ENCODE results near the gene RPS2. TPM values are rescaled to one million over a fixed set of nuclear protein-coding genes. Genes with fewer than 3 reads are reported as not detected.
A peak's percentile ranks its signal among the peaks of the same experiment; 100 is the strongest.

Gene RPS2
- total and polyA plus RNA-seq, 2 of the 8 experiments (the other 6 are each of a cell fraction or from before 2014, with no cell fraction given): 4,042 to 16,783 TPM

- no peak overlapping the region for H2AFZ ChIP-seq (ENCODE audit: low read length)
- ChIA-PET POLR2A (ENCODE audit: partially characterized antibody) (interaction anchor here (0.8 to 11.7 kb wide), 7 partner anchors 9 to 49 kb away, joined by 3 to 336 read pairs (median 3); partner anchors contain the start of genes GFER, NDUFB10, RNF151 and RPL3L), CTCF (ENCODE audit: partially characterized antibody) (interaction anchor here (0.6 to 6.3 kb wide), 19 partner anchors 10 to 812 kb away, joined by 3 to 62 read pairs (median 5); partner anchors contain the start of genes MEIOB and RPL3L)
- peaks cover 6% of the 10 kb centered on the region; the same call in 1 of the 2 replicates for H3K23me2 ChIP-seq (ENCODE audit: low read depth, low read length)
- H3K4ac ChIP-seq (replicated peaks; ENCODE audit: insufficient read length, low read depth, low read length): no peak overlapping the region
- H3K79me2 ChIP-seq (ENCODE audit: control insufficient read depth in 1 of 2, insufficient read depth in 2 of 2, low read length in 2 of 2): no peaks in the 10 kb centered on the region
- no peaks in the 10 kb centered on the region for H3K79me1 ChIP-seq (ENCODE audit: low read depth, low read length)
- peak overlapping the region; percentile 36 for H4K8ac ChIP-seq (ENCODE audit: extremely low read depth, insufficient read depth, low read length)
- no peak overlapping the region; a peak in 1 of 8 replicates for H3K4me3 ChIP-seq (ENCODE audit: extremely low read depth in 1 of 4, insufficient read depth in 2 of 4, low read depth in 3 of 4, low read length in 4 of 4)
- H2BK20ac ChIP-seq (ENCODE audit: low read length): no peak overlapping the region
- DNase-seq (ENCODE audit: low read depth in 1 of 2, low spot score in 2 of 2): no peak
- peaks cover 4 to 12% (median 8%) of the 10 kb centered on the region in 4 experiments; a peak in 5 of 8 replicates for H3K36me3 ChIP-seq (ENCODE audit: control insufficient read depth in 2 of 4, insufficient read depth in 4 of 4, low read length in 3 of 4)
- no peak overlapping the region for H2BK12ac ChIP-seq (ENCODE audit: low read depth, low read length)
- H3K9ac ChIP-seq (replicated peaks in 1 of 4; ENCODE audit: extremely low read depth in 1 of 4, low read depth in 3 of 4, low read length in 3 of 4): no peak overlapping the region
- no peak overlapping the region for H2BK120ac ChIP-seq (replicated peaks; ENCODE audit: low read depth, low read length)
- no peak overlapping the region for H3K23ac ChIP-seq (ENCODE audit: insufficient read length)
- 84% methylated on average over 28 of the region's 30 CpGs; no CpG with 5 or more reads in 1 of the 2 experiments for WGBS, 2 experiments (ENCODE audit: extremely low coverage in 1 of 2, insufficient coverage in 1 of 2, insufficient read length in 1 of 2, insufficient replicate concordance in 2 of 2, low coverage in 1 of 2, low lambda C conversion rate in 2 of 2, missing lambda C conversion rate in 1 of 2)
- H3K9me3 ChIP-seq (ENCODE audit: insufficient read depth in 2 of 2, low read depth in 1 of 2, low read length in 1 of 2): no peaks in the 10 kb centered on the region
- H2BK15ac ChIP-seq (ENCODE audit: low read length): no peak overlapping the region
- no peak overlapping the region for H3K56ac ChIP-seq (replicated peaks; ENCODE audit: insufficient read length, low read depth, low read length)
- FAIRE-seq: no peak
- TF ChIP-seq, protein P1, sequence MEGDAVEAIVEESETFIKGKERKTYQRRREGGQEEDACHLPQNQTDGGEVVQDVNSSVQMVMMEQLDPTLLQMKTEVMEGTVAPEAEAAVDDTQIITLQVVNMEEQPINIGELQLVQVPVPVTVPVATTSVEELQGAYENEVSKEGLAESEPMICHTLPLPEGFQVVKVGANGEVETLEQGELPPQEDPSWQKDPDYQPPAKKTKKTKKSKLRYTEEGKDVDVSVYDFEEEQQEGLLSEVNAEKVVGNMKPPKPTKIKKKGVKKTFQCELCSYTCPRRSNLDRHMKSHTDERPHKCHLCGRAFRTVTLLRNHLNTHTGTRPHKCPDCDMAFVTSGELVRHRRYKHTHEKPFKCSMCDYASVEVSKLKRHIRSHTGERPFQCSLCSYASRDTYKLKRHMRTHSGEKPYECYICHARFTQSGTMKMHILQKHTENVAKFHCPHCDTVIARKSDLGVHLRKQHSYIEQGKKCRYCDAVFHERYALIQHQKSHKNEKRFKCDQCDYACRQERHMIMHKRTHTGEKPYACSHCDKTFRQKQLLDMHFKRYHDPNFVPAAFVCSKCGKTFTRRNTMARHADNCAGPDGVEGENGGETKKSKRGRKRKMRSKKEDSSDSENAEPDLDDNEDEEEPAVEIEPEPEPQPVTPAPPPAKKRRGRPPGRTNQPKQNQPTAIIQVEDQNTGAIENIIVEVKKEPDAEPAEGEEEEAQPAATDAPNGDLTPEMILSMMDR (IDR thresholded peaks at IDR 0.05; ENCODE audit: control extremely low read depth in 1 of 3, insufficient read depth in 1 of 3, low read depth in 1 of 3, low read length in 3 of 3): peak; percentile 36 to 66 (median 53)
- TF ChIP-seq EZH2 (IDR thresholded peaks at IDR 0.05; ENCODE audit: low read depth, low read length, severe bottlenecking) (no peak), SP1 (IDR thresholded peaks at IDR 0.05; ENCODE audit: low read depth, low read length) (no peak), MAX (IDR thresholded peaks at IDR 0.05) (no peak), TEAD4 (IDR thresholded peaks at IDR 0.05; ENCODE audit: low read depth, low read length) (no peak), CBX8 (IDR thresholded peaks at IDR 0.05; ENCODE audit: borderline replicate concordance, low read depth, low read length) (no peak)
- no peak overlapping the region for H3K18ac ChIP-seq (ENCODE audit: extremely low read depth, low read length)
- peaks cover 0 to 2% (median 0%) of the 10 kb centered on the region in 4 experiments; a peak in 1 of 7 replicates for H3K27me3 ChIP-seq (replicated peaks in 1 of 4; ENCODE audit: control insufficient read depth in 3 of 4, extremely low read depth in 1 of 4, insufficient read depth in 3 of 4, low read length in 3 of 4)
- no peak overlapping the region for H2BK5ac ChIP-seq (ENCODE audit: low read depth, low read length)
- H4K91ac ChIP-seq (replicated peaks; ENCODE audit: insufficient read length, low read length): no peak overlapping the region
- peaks cover 0 to 4% of the 10 kb centered on the region in 2 experiments for H4K20me1 ChIP-seq (replicated peaks in 1 of 2; ENCODE audit: control insufficient read depth in 1 of 2, insufficient read depth in 2 of 2, low read length in 2 of 2)
- no peak overlapping the region for H3K27ac ChIP-seq (ENCODE audit: low read depth, low read length)
- H3K14ac ChIP-seq (ENCODE audit: insufficient read length): no peak overlapping the region
- H4K5ac ChIP-seq (ENCODE audit: insufficient read length, low read depth, low read length): no peak overlapping the region
- no peak overlapping the region for H2AK5ac ChIP-seq (ENCODE audit: low read depth, low read length)
- peaks cover 0 to 9% (median 6%) of the 10 kb centered on the region in 4 experiments; a peak in 5 of 7 replicates for H3K4me1 ChIP-seq (replicated peaks in 1 of 4; ENCODE audit: control insufficient read depth in 3 of 4, insufficient read depth in 4 of 4, low read length in 3 of 4)
- peak overlapping the region; percentile 71 to 89; a peak in 3 of 4 replicates for H3K4me2 ChIP-seq (ENCODE audit: insufficient read depth in 1 of 2, low read depth in 2 of 2, low read length in 2 of 2)
Observed at GRCh38 chr16:1941162-1942046, 23.2 kb downstream of the RPS2 start.

Measured in H1 (cell line).